Progenitor cell of endocrine pancreas (in vitro differentiated cells): ENCODE data around the gene ADAMTS2. TPM values are rescaled to one million over a fixed set of nuclear protein-coding genes. Genes with fewer than 3 reads are reported as not detected.

Source experiments
- DNase-seq: peaks from one replicate; pipeline ENCODE4 v3.0.0; 2021; ENCODE audit warnings: low spot score; ENCODE audit not compliant: unreplicated experiment
- H3K27ac Mint-ChIP-seq: 2 replicates; pipeline ENCODE4 v1.8.0; 2021; ENCODE audit warnings: mild to moderate bottlenecking, moderate library complexity, mixed read lengths
- H3K27me3 Mint-ChIP-seq: 2 replicates; pipeline ENCODE4 v1.8.0; 2021; ENCODE audit warnings: mixed read lengths
- H3K36me3 Mint-ChIP-seq: 2 replicates; pipeline ENCODE4 v1.8.0; 2022; ENCODE audit warnings: mixed read lengths; ENCODE audit not compliant: insufficient read depth
- H3K4me1 Mint-ChIP-seq: 2 replicates; pipeline ENCODE4 v1.8.0; 2021; ENCODE audit warnings: low read depth, mixed read lengths
- H3K4me3 Mint-ChIP-seq: 2 replicates; pipeline ENCODE4 v1.8.0; 2021; ENCODE audit warnings: low read depth, mild to moderate bottlenecking, moderate library complexity, mixed read lengths
- H3K9me3 Mint-ChIP-seq: 2 replicates; pipeline ENCODE4 v1.8.0; 2021; ENCODE audit warnings: low read depth, mixed read lengths
- CTCF ChIP-seq: fragments of 200-600 bp; sonication (generic); IDR thresholded peaks from one replicate; pipeline ENCODE4 v1.5.0; 2021; ENCODE audit warnings: antibody characterized with exemption, mild to moderate bottlenecking; ENCODE audit not compliant: unreplicated experiment
- total RNA-seq: library from RNA; stranded (reverse); gene quantifications from 2 replicates; pipeline ENCODE4 v1.2.1, GENCODE V29; 2021

ADAMTS2 gene
- total RNA-seq, 1 donor from 2014 or later, result 2.5 TPM

GRCh38 chr5:179196405-179197079 lies 148.7 kb downstream of the ADAMTS2 start:
- TF ChIP-seq CTCF, result no peak
- no peaks in the 10 kb centered on the region for H3K9me3 Mint-ChIP-seq
- H3K36me3 Mint-ChIP-seq, result no peaks in the 10 kb centered on the region
- H3K4me3 Mint-ChIP-seq, result no peak overlapping the region
- no peak for DNase-seq
- peak overlapping the region; percentile 60 for H3K27ac Mint-ChIP-seq
- no peaks in the 10 kb centered on the region for H3K4me1 Mint-ChIP-seq
- H3K27me3 Mint-ChIP-seq, result peaks cover 4% of the 10 kb centered on the region

- no peak for DNase-seq
- peaks cover 4% of the 10 kb centered on the region for H3K27me3 Mint-ChIP-seq
- no peaks in the 10 kb centered on the region for H3K9me3 Mint-ChIP-seq
- H3K4me1 Mint-ChIP-seq, result no peaks in the 10 kb centered on the region
- peak overlapping the region; percentile 60 for H3K27ac Mint-ChIP-seq
- no peak for TF ChIP-seq CTCF
- H3K4me3 Mint-ChIP-seq, result no peak overlapping the region
- no peaks in the 10 kb centered on the region for H3K36me3 Mint-ChIP-seq
These were observed 149.5 kb downstream of the ADAMTS2 start for GRCh38 chr5:179195561-179196404.

GRCh38 chr5:179194941-179195381 lies 150.3 kb downstream of the ADAMTS2 start:
- Mint-ChIP-seq H3K27ac (no peak overlapping the region), H3K36me3 (no peaks in the 10 kb centered on the region), H3K27me3 (peaks cover 4% of the 10 kb centered on the region), H3K4me1 (no peaks in the 10 kb centered on the region), H3K4me3 (no peak overlapping the region), H3K9me3 (no peaks in the 10 kb centered on the region)
- DNase-seq, result no peak
- TF ChIP-seq CTCF, result no peak

GRCh38 chr5:179194201-179194910 lies 150.9 kb downstream of the ADAMTS2 start:
- no peaks in the 10 kb centered on the region for H3K4me1 Mint-ChIP-seq
- no peak overlapping the region for H3K27ac Mint-ChIP-seq
- DNase-seq, result no peak
- no peaks in the 10 kb centered on the region for H3K9me3 Mint-ChIP-seq
- no peak overlapping the region for H3K4me3 Mint-ChIP-seq
- no peak for TF ChIP-seq CTCF
- H3K36me3 Mint-ChIP-seq, result no peaks in the 10 kb centered on the region
- peaks cover 4% of the 10 kb centered on the region for H3K27me3 Mint-ChIP-seq

- Mint-ChIP-seq H3K4me1 (no peaks in the 10 kb centered on the region), H3K27me3 (peaks cover 4% of the 10 kb centered on the region), H3K27ac (no peak overlapping the region), H3K4me3 (no peak overlapping the region), H3K9me3 (no peaks in the 10 kb centered on the region), H3K36me3 (no peaks in the 10 kb centered on the region)
- no peak for TF ChIP-seq CTCF
- no peak for DNase-seq
These were observed 151.5 kb downstream of the ADAMTS2 start for GRCh38 chr5:179193746-179194145.
